ENCODE data around the gene HYAL3. TPM values are rescaled to one million over a fixed set of nuclear protein-coding genes. Genes with fewer than 3 reads are reported as not detected.

Gene HYAL3
- total RNA-seq, 1 experiment from 2014 or later: 2.9 TPM

- TF ChIP-seq CTCF (IDR thresholded peaks at IDR 0.05) (no peak), TEAD4 (CRISPR knock-in tag; IDR thresholded peaks at IDR 0.05) (no peak)
Measured at GRCh38 chr3:50267280-50267913, 31.8 kb downstream of the HYAL3 start (continued).

- Mint-ChIP-seq H3K9me3 (no peaks in the 10 kb centered on the region), H3K27ac (no peak overlapping the region), H3K36me3 (no peaks in the 10 kb centered on the region), H3K4me3 (no peak overlapping the region), H3K4me1 (peaks cover 51% of the 10 kb centered on the region), H3K27me3 (ENCODE audit: low read depth) (no peaks in the 10 kb centered on the region; the same call in none of the 2 replicates)
- ATAC-seq (no peak), DNase-seq (ENCODE audit: low spot score) (no peak)
- POLR2A ChIA-PET: interaction anchor here (1.5 to 1.8 kb wide), 2 partner anchors 25 to 55 kb away, joined by 5 to 6 read pairs; no protein-coding TSS in a partner anchor
- CTCF ChIA-PET: interaction anchor here (0.6 to 12.5 kb wide), 12 partner anchors 7 to 101 kb away, joined by 3 to 145 read pairs (median 4); partner anchors contain the start of genes GNAT1 and HYAL2
- TF ChIP-seq AFF4 (CRISPR knock-in tag; IDR thresholded peaks at IDR 0.05; ENCODE audit: borderline replicate concordance): no peak
- no peak for TF ChIP-seq ZSCAN18 (CRISPR knock-in tag; IDR thresholded peaks at IDR 0.05)
- TF ChIP-seq TP53 (CRISPR knock-in tag; IDR thresholded peaks at IDR 0.05): 0 out of 2 replicates have a peak, but pooled peaks have one; percentile 26
- peak; percentile 32; the same call in 1 of the 2 replicates for TF ChIP-seq USF2 (CRISPR knock-in tag; IDR thresholded peaks at IDR 0.05)
- no peak for TF ChIP-seq TCF7 (CRISPR knock-in tag; IDR thresholded peaks at IDR 0.05; ENCODE audit: low read depth)
- TF ChIP-seq CDX4 (CRISPR knock-in tag; IDR thresholded peaks at IDR 0.05; ENCODE audit: borderline replicate concordance): no peak
- no peak for TF ChIP-seq USF1 (CRISPR knock-in tag; IDR thresholded peaks at IDR 0.05)
Measured at GRCh38 chr3:50266836-50267235, 32.4 kb downstream of the HYAL3 start.

GRCh38 chr3:50266017-50266416 is 33.2 kb downstream of the HYAL3 start:
- ChIA-PET CTCF (interaction anchor here (1.0 to 12.5 kb wide), 8 partner anchors 9 to 72 kb away, joined by 4 to 145 read pairs (median 14); partner anchors contain the start of gene GNAT1), POLR2A (interaction anchor here (1.8 kb wide), 1 partner anchor 25 kb away, joined by 6 read pairs; no protein-coding TSS in a partner anchor)
- no peak for DNase-seq (ENCODE audit: low spot score)
- Mint-ChIP-seq H3K27ac (no peak overlapping the region), H3K4me1 (peaks cover 48% of the 10 kb centered on the region), H3K4me3 (no peak overlapping the region), H3K36me3 (no peaks in the 10 kb centered on the region), H3K27me3 (ENCODE audit: low read depth) (no peaks in the 10 kb centered on the region; the same call in none of the 2 replicates), H3K9me3 (no peaks in the 10 kb centered on the region)
- no peak for ATAC-seq
- no peak for TF ChIP-seq USF1 (CRISPR knock-in tag; IDR thresholded peaks at IDR 0.05)
- TF ChIP-seq ZNF138 (CRISPR knock-in tag; conservative IDR thresholded peaks at IDR 0.05): no peak
- TF ChIP-seq ATF3 (CRISPR knock-in tag; conservative IDR thresholded peaks at IDR 0.05): no peak
- TF ChIP-seq ESRRA (CRISPR knock-in tag; IDR thresholded peaks at IDR 0.05; ENCODE audit: borderline replicate concordance): no peak
- TF ChIP-seq FOXK1 (CRISPR knock-in tag; IDR thresholded peaks at IDR 0.05): no peak
- TF ChIP-seq ZNF512 (CRISPR knock-in tag; IDR thresholded peaks at IDR 0.05; ENCODE audit: borderline replicate concordance): no peak
- no peak for TF ChIP-seq SMAD4 (CRISPR knock-in tag; IDR thresholded peaks at IDR 0.05)
- no peak for TF ChIP-seq TEAD4 (CRISPR knock-in tag; IDR thresholded peaks at IDR 0.05)
- no peak for TF ChIP-seq SMAD3 (CRISPR knock-in tag; IDR thresholded peaks at IDR 0.05; ENCODE audit: borderline replicate concordance)
- no peak for TF ChIP-seq SP1 (CRISPR knock-in tag; conservative IDR thresholded peaks at IDR 0.05)
- no peak for TF ChIP-seq ZBTB21 (CRISPR knock-in tag; IDR thresholded peaks at IDR 0.05; ENCODE audit: borderline replicate concordance)
